Duodenal mucosa (tissue), 2 donors: ENCODE results near the gene NR1D1.

Experiments used
- H3K27ac ChIP-seq: one replicate; pipeline ENCODE4 v1.7.0; 2013; ENCODE audit warnings: low read depth, low read length
- H3K27me3 ChIP-seq, 2 donors: one replicate each; pipeline ENCODE4 v1.7.0; 2013; ENCODE audit warnings: low read length in 2 of 2, control low read depth in 1 of 2; ENCODE audit not compliant: insufficient read depth in 2 of 2, control insufficient read depth in 1 of 2
- H3K36me3 ChIP-seq, 2 donors: one replicate each; pipeline ENCODE4 v1.7.0; 2013; ENCODE audit warnings: low read length in 2 of 2, control low read depth in 1 of 2; ENCODE audit not compliant: insufficient read depth in 2 of 2, control insufficient read depth in 1 of 2
- H3K4me1 ChIP-seq, 2 donors: one replicate each; pipeline ENCODE4 v1.7.0; 2013; ENCODE audit warnings: low read length in 2 of 2, control low read depth in 1 of 2; ENCODE audit not compliant: insufficient read depth in 2 of 2, control insufficient read depth in 1 of 2
- H3K4me3 ChIP-seq, 2 donors: one replicate each; pipeline ENCODE4 v1.7.0; 2013; ENCODE audit warnings: low read length in 2 of 2, low read depth in 1 of 2
- H3K9ac ChIP-seq, 2 donors: one replicate each; pipeline ENCODE4 v1.7.0; 2013; ENCODE audit warnings: low read length in 2 of 2, low read depth in 1 of 2
- H3K9me3 ChIP-seq, 2 donors: one replicate each; pipeline ENCODE4 v1.7.0; 2013; ENCODE audit warnings: low read length in 2 of 2, control low read depth in 1 of 2; ENCODE audit not compliant: control insufficient read depth in 1 of 2

The NR1D1 gene

DNA sequence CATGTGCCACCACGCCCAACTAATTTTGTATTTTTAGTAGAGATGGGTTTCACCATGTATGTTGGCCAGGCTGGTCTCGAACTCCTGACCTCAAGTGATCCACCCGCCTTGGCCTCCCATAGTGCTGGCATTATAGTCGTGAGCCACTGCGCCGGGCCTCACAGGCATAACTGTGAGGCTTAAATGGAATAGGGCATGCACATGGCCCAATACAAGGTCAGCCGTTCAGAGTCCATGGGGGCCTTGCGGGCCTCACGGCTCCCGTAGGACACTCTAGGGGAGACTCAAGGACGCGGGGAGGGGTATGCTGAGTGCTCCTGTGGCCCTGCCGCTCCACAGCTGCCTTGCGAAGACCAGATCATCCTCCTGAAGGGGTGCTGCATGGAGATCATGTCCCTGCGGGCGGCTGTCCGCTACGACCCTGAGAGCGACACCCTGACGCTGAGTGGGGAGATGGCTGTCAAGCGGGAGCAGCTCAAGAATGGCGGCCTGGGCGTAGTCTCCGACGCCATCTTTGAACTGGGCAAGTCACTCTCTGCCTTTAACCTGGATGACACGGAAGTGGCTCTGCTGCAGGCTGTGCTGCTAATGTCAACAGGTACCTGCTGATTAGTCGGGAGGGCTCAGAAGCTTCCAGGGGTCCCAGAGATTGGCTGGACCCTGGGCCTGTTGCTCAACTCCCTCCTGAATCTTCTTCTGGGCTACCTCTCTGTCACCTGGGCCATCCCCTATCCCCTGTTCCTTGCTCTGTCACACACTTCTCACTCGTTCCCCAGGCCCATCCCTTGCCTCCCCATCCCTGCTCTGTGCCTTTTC, 12.3 kb downstream of the NR1D1 start:
- no peak overlapping the region for H3K9ac ChIP-seq
- H3K27ac ChIP-seq: no peak overlapping the region
- H3K36me3 ChIP-seq: peaks cover 44 to 67% of the 10 kb centered on the region in 2 donors
- no peak overlapping the region for H3K4me3 ChIP-seq
- no peaks in the 10 kb centered on the region for H3K4me1 ChIP-seq
- no peaks in the 10 kb centered on the region for H3K9me3 ChIP-seq
- H3K27me3 ChIP-seq: no peaks in the 10 kb centered on the region

- peaks cover 44 to 64% of the 10 kb centered on the region in 2 donors for H3K36me3 ChIP-seq
- H3K9ac ChIP-seq: no peak overlapping the region
- H3K27ac ChIP-seq: no peak overlapping the region
- H3K4me1 ChIP-seq: no peaks in the 10 kb centered on the region
- H3K9me3 ChIP-seq: no peaks in the 10 kb centered on the region
- H3K27me3 ChIP-seq: no peaks in the 10 kb centered on the region
- no peak overlapping the region for H3K4me3 ChIP-seq
Observed at GRCh38 chr17:40087049-40087794, 13.2 kb downstream of the NR1D1 start.

GRCh38 chr17:40086150-40087044, 14.0 kb downstream of the NR1D1 start:
- H3K4me3 ChIP-seq: no peak overlapping the region
- peaks cover 44 to 64% of the 10 kb centered on the region in 2 donors for H3K36me3 ChIP-seq
- H3K9ac ChIP-seq: no peak overlapping the region

GRCh38 chr17:40084477-40084876, 15.9 kb downstream of the NR1D1 start:
- Histone ChIP-seq H3K36me3 (peaks cover 42 to 64% of the 10 kb centered on the region in 2 donors), H3K4me1 (no peaks in the 10 kb centered on the region), H3K9ac (no peak overlapping the region), H3K27ac (no peak overlapping the region), H3K4me3 (no peak overlapping the region), H3K9me3 (no peaks in the 10 kb centered on the region), H3K27me3 (no peaks in the 10 kb centered on the region)

More at GRCh38 chr17:40086150-40087044, 14.0 kb downstream of the NR1D1 start:
- H3K4me1 ChIP-seq: no peaks in the 10 kb centered on the region
- H3K9me3 ChIP-seq: no peaks in the 10 kb centered on the region
- no peak overlapping the region for H3K27ac ChIP-seq
- no peaks in the 10 kb centered on the region for H3K27me3 ChIP-seq

- Histone ChIP-seq H3K27me3 (no peaks in the 10 kb centered on the region), H3K4me3 (no peak overlapping the region), H3K27ac (no peak overlapping the region), H3K4me1 (peaks cover 22 to 30% of the 10 kb centered on the region in 2 donors), H3K9ac (no peak overlapping the region), H3K9me3 (no peaks in the 10 kb centered on the region), H3K36me3 (peaks cover 17 to 48% of the 10 kb centered on the region in 2 donors)
Observed at GRCh38 chr17:40079545-40079944, 20.8 kb downstream of the NR1D1 start.

DNA sequence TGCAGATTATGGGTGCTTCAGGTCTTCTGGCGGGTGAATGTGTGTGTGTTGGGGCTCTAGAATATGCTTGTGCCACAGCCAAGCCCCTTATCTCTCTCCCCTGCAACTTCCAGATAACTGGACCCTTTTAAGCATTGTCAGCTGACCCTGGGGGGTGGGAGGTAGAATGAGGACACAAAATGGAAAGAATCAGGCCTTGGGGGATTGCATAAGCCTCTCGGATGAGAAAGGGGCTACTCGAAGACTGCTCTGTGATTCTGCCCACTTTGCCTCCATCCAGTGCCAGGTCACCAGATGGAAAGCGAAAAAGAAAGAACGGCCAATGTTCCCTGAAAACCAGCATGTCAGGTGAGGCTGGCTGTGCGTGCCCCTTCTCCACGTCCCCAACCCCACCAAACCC, 23.8 kb downstream of the NR1D1 start:
- H3K27ac ChIP-seq: no peak overlapping the region
- peaks cover 51 to 59% of the 10 kb centered on the region in 2 donors for H3K4me1 ChIP-seq
- H3K9me3 ChIP-seq: no peaks in the 10 kb centered on the region
- H3K4me3 ChIP-seq: no peak overlapping the region
- no peaks in the 10 kb centered on the region for H3K27me3 ChIP-seq
- H3K36me3 ChIP-seq: peaks cover 7 to 38% of the 10 kb centered on the region in 2 donors
- H3K9ac ChIP-seq: peak overlapping the region in 1 of 2 donors; percentile 86

DNA sequence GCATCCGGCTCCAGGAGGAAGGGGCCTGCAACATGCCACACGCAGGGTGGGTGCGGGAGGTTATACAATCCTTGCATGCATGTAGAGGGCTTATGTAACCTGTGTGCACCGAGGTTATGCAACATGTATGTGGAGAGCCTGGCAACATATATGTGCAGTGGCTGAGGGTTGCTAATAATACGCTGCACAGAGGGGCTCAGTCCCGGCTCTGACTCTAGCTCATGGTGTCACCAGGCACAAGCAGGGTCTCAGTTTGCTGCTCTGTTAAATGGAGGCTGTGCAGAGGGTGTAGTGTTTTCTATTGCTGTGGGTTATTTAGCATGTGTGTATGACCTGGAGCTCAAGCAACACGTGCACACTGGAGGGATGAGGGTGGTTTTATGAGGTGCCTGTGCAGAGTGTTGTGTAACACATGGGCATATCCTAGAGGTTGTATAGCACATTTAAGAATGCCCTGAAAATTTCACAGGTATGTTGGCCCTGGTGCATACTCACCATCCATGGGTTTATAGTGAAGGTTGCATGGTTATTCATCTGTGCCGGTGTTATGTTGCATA, 24.4 kb downstream of the NR1D1 start:
- Histone ChIP-seq H3K4me3 (peak overlapping the region; percentile 33 to 34), H3K9ac (peak overlapping the region; percentile 72 to 86), H3K36me3 (peaks cover 7 to 35% of the 10 kb centered on the region in 2 donors)

DNA sequence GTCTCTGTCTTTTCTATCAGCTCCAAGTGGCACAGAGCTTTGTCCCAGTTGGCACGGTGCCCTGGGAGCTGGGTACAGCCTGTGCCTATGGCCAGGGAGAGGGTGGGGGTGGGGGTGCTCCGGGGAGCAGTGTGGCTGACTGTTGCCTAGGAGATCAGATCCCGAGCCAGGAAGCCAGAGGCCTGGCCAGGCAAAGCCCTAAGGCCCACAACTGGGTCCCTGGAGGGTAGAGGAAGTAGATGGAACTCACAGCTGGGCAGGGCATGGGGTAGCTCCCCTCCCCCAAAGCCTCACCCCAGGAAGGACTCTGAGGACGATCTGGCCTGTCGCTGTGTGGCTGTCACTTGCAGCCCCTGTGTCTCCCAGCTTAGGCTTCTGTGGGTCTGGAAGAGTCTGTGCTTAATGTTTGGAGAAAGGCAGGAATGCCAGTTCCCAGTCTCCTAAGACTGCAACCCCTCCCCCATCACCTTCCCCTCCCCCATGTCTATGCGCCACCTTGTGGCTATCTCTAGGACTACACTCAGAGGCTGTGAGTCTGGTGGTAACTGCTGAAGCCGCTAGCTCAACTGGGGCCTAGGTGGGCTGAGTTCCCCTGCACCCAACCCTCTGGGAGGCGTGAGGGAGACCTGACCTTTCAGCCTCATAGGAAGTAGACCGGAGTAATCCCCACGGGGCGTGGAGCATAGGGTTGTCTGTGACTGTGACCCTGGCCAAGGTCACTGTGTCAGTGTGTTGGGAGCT, 25.0 kb downstream of the NR1D1 start:
- H3K4me1 ChIP-seq: peaks cover 63 to 72% of the 10 kb centered on the region in 2 donors
- peak overlapping the region; percentile 33 to 34 for H3K4me3 ChIP-seq

More for the DNA sequence above, 24.4 kb downstream of the NR1D1 start:
- H3K4me1 ChIP-seq: peaks cover 57 to 65% of the 10 kb centered on the region in 2 donors
- peak overlapping the region; percentile 96 for H3K27ac ChIP-seq
- H3K27me3 ChIP-seq: no peaks in the 10 kb centered on the region
- no peaks in the 10 kb centered on the region for H3K9me3 ChIP-seq

DNA sequence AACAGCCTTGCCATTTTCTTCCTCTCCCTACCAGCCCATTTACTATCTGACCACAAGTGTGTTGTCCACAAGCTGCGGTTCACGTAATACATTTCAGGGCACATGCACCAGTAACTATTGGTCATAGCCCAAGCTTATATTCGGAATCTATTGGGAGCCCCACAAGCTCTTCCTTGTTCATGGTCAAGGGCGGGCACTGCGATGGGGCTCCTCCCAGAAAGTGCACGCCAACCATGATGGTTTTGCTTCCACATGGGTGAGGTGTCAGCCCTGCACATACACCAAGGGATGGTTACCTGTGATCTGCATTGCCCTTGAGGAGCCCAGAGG, 25.6 kb downstream of the NR1D1 start:
- Histone ChIP-seq H3K9ac (peak overlapping the region; percentile 72 to 86), H3K27ac (peak overlapping the region; percentile 96), H3K4me3 (peak overlapping the region; percentile 23 to 33)

More for the DNA sequence above, 25.0 kb downstream of the NR1D1 start:
- Histone ChIP-seq H3K27me3 (no peaks in the 10 kb centered on the region), H3K9ac (peak overlapping the region; percentile 72 to 86), H3K9me3 (no peaks in the 10 kb centered on the region), H3K36me3 (peaks cover 7 to 33% of the 10 kb centered on the region in 2 donors), H3K27ac (peak overlapping the region; percentile 96)

More for the DNA sequence above, 25.6 kb downstream of the NR1D1 start:
- Histone ChIP-seq H3K36me3 (peaks cover 7 to 33% of the 10 kb centered on the region in 2 donors), H3K27me3 (no peaks in the 10 kb centered on the region), H3K9me3 (no peaks in the 10 kb centered on the region), H3K4me1 (peaks cover 69 to 77% of the 10 kb centered on the region in 2 donors)
